ENCODE measurements around the gene ZNF169. TPM values are rescaled to one million over a fixed set of nuclear protein-coding genes. Genes with fewer than 3 reads are reported as not detected.
"Not testable (repeated sequence)": the region's sequence is repeated elsewhere in the genome, so short reads cannot be mapped to it uniquely, and the experiment has no call there.

ZNF169 gene
- total and polyA plus RNA-seq, 2 experiments from 2014 or later = 3.1 to 7.9 TPM

DNA sequence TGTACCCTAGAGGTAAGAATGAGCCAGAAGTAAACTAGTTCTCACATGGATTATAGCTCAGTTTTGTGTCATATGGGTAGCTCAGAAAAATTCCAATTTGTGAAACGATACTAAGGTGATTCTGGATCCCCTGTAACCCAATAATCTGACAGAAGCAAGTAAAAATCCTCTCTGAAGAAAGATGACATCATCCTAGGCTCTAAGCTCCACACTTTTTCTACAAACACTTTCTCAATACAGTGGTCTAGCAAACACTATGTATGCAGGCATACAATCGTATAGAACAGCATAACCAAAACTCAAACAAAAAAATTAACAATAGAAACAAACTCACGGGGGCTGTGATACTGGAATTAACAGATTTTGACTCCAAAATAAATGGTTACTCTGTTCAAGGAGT, 26.7 kb upstream of the ZNF169 start (continued):
- TF ChIP-seq CTCF (conservative IDR thresholded peaks at IDR 0.05; ENCODE audit: low read depth in 2 of 2) (no peak), EZH2 (IDR thresholded peaks at IDR 0.05; ENCODE audit: low read depth, unreplicated experiment) (no peak), ZNF114 (CRISPR knock-in tag; IDR thresholded peaks at IDR 0.05) (no peak), ZNF331 (CRISPR knock-in tag; IDR thresholded peaks at IDR 0.05; ENCODE audit: low read depth) (no peak), CREB1 (CRISPR knock-in tag; IDR thresholded peaks at IDR 0.05; ENCODE audit: low read depth) (no peak), NANOG (IDR thresholded peaks at IDR 0.05; ENCODE audit: borderline replicate concordance) (no peak)

- ATAC-seq; H3K4me2 ChIP-seq; H3K4me1 ChIP-seq (ENCODE audit: insufficient read depth); H3K36me3 ChIP-seq (ENCODE audit: insufficient read depth); H3K4me1 Mint-ChIP-seq; H3K27ac Mint-ChIP-seq; DNase-seq (ENCODE audit: low spot score); H2AFZ ChIP-seq; H3K4me3 Mint-ChIP-seq; H4K20me1 ChIP-seq (replicated peaks; ENCODE audit: insufficient read depth); H3K4me3 ChIP-seq; H3K79me2 ChIP-seq (replicated peaks; ENCODE audit: insufficient read depth); H3K36me3 Mint-ChIP-seq (ENCODE audit: low read depth); H3K27me3 Mint-ChIP-seq (ENCODE audit: insufficient read depth, low read depth, poor library complexity); H3K27ac ChIP-seq (ENCODE audit: low read depth); H3K27me3 ChIP-seq (ENCODE audit: insufficient read depth); H3K9me2 ChIP-seq (ENCODE audit: insufficient read depth); H3F3A ChIP-seq (replicated peaks; ENCODE audit: low read depth); H3K9me3 Mint-ChIP-seq: not testable (repeated sequence)
These were observed 18.0 kb upstream of the ZNF169 start for GRCh38 chr9:94241098-94241497.

DNA sequence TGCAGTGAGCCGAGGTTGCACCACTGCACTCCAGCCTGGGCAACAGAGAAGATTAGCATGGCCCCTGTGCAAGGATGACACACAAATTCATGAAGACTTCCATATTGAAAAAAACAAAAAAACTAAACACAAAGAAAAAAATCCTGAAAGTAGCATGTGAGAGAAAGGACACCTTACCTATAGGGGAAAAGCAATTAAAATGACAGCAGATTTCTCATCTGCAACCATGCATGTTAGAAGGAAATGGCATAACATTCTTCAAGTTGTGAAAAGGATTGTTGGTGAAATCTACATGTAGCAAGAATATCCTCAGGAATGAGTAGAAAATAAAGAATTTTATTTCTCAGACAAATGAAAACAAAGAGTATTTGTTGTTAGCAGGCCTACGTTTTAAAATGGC, 13.4 kb upstream of the ZNF169 start:
- H2AFZ ChIP-seq = no peak overlapping the region
- H3K4me3 Mint-ChIP-seq = no peak overlapping the region
- no peaks in the 10 kb centered on the region for H3K27me3 Mint-ChIP-seq (ENCODE audit: insufficient read depth, low read depth, poor library complexity)
- peaks cover 7% of the 10 kb centered on the region; the same call in 2 of the 3 replicates for H3K9me3 Mint-ChIP-seq
- no peak overlapping the region for H3K27ac Mint-ChIP-seq
- H3K27ac ChIP-seq (ENCODE audit: low read depth) = no peak overlapping the region
- H3K27me3 ChIP-seq (ENCODE audit: insufficient read depth) = no peaks in the 10 kb centered on the region
- H3K9me2 ChIP-seq (ENCODE audit: insufficient read depth) = no peaks in the 10 kb centered on the region
- H4K20me1 ChIP-seq (replicated peaks; ENCODE audit: insufficient read depth) = no peaks in the 10 kb centered on the region
- H3K36me3 ChIP-seq (ENCODE audit: insufficient read depth) = no peaks in the 10 kb centered on the region
- H3K36me3 Mint-ChIP-seq (ENCODE audit: low read depth) = no peaks in the 10 kb centered on the region
- DNase-seq (ENCODE audit: low spot score) (no peak), ATAC-seq (no peak)
- H3K4me1 Mint-ChIP-seq = peaks cover 3% of the 10 kb centered on the region; the same call in 2 of the 3 replicates
- H3K4me3 ChIP-seq = no peak overlapping the region
- no peaks in the 10 kb centered on the region for H3K4me1 ChIP-seq (ENCODE audit: insufficient read depth)
- no peak overlapping the region for H3K4me2 ChIP-seq
- no peaks in the 10 kb centered on the region for H3F3A ChIP-seq (replicated peaks; ENCODE audit: low read depth)
- no peaks in the 10 kb centered on the region for H3K79me2 ChIP-seq (replicated peaks; ENCODE audit: insufficient read depth)
- no peak for TF ChIP-seq JUNB (IDR thresholded peaks at IDR 0.05; ENCODE audit: unreplicated experiment)
- no peak for TF ChIP-seq EZH2phosphoT487 (IDR thresholded peaks at IDR 0.05; ENCODE audit: unreplicated experiment)
- no peak for TF ChIP-seq NANOG (IDR thresholded peaks at IDR 0.05; ENCODE audit: borderline replicate concordance)
- no peak for TF ChIP-seq CTCF (conservative IDR thresholded peaks at IDR 0.05; ENCODE audit: low read depth in 2 of 2)
- no peak for TF ChIP-seq CREB1 (CRISPR knock-in tag; IDR thresholded peaks at IDR 0.05; ENCODE audit: low read depth)
- TF ChIP-seq STAT1 (IDR thresholded peaks at IDR 0.05; ENCODE audit: unreplicated experiment) = no peak
- TF ChIP-seq, protein P1, sequence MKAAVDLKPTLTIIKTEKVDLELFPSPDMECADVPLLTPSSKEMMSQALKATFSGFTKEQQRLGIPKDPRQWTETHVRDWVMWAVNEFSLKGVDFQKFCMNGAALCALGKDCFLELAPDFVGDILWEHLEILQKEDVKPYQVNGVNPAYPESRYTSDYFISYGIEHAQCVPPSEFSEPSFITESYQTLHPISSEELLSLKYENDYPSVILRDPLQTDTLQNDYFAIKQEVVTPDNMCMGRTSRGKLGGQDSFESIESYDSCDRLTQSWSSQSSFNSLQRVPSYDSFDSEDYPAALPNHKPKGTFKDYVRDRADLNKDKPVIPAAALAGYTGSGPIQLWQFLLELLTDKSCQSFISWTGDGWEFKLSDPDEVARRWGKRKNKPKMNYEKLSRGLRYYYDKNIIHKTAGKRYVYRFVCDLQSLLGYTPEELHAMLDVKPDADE (IDR thresholded peaks at IDR 0.05) = no peak
- TF ChIP-seq EZH2 (IDR thresholded peaks at IDR 0.05; ENCODE audit: low read depth, unreplicated experiment) = no peak
